OCI-LY7 (cell line): Measurements from ENCODE around the gene SECTM1. TPM values are rescaled to one million over a fixed set of nuclear protein-coding genes. Genes with fewer than 3 reads are reported as not detected.

Experiments used
- BruUV-seq: library from RNA; stranded (reverse); fragments of 400-500 nt; replicated peaks from 2 replicates; lab custom pipeline; 2021; lab: Mats Ljungman, UMichigan
- CTCF ChIA-PET: fragments of 300-600 bp; sonication (Branson Sonifier 250); formaldehyde crosslinking; loops from one replicate; lab custom pipeline; 2022; ENCODE audit warnings: antibody characterized with exemption; ENCODE audit not compliant: unreplicated experiment; lab: Charles Lee
- POLR2A ChIA-PET: fragments of 300-600 bp; sonication (Branson Sonifier 250); formaldehyde crosslinking; loops from one replicate; lab custom pipeline; 2022; ENCODE audit warnings: antibody characterized with exemption; lab: Charles Lee
- DNase-seq: peaks from one replicate; pipeline ENCODE4 v3.0.0-alpha.2; 2015; ENCODE audit warnings: low spot score
- H2AFZ ChIP-seq: fragments of 200-600 bp; sonication (generic), shearing (Covaris generic); 2 replicates; pipeline ENCODE4 v1.6.1; 2014; ENCODE audit warnings: mild to moderate bottlenecking, antibody characterized with exemption, low read length, moderate library complexity
- H3K27ac ChIP-seq: fragments of 200-600 bp; sonication (generic); 2 replicates; pipeline ENCODE4 v1.5.1; 2014; ENCODE audit warnings: mixed run types, low read depth, mild to moderate bottlenecking, moderate library complexity, low read length, inconsistent platforms; ENCODE audit not compliant: poor library complexity, severe bottlenecking
- H3K36me3 ChIP-seq: fragments of 200-600 bp; sonication (generic); 2 replicates; pipeline ENCODE4 v1.6.1; 2014; ENCODE audit warnings: mild to moderate bottlenecking, antibody characterized with exemption, low read length, moderate library complexity, mixed read lengths; ENCODE audit not compliant: insufficient read depth
- H3K4me1 ChIP-seq: fragments of 200-600 bp; sonication (generic); 2 replicates; pipeline ENCODE4 v1.5.1; 2014; ENCODE audit warnings: mild to moderate bottlenecking, low read length; ENCODE audit not compliant: insufficient read depth, poor library complexity, severe bottlenecking
- H3K4me2 ChIP-seq: fragments of 200-600 bp; sonication (generic); 2 replicates; pipeline ENCODE4 v1.6.1; 2014; ENCODE audit warnings: mild to moderate bottlenecking, low read length
- H3K4me3 ChIP-seq: fragments of 200-600 bp; sonication (generic); 2 replicates; pipeline ENCODE4 v1.5.1; 2014; ENCODE audit warnings: mild to moderate bottlenecking, low read depth, low read length; ENCODE audit not compliant: poor library complexity, severe bottlenecking
- H3K79me2 ChIP-seq: fragments of 200-600 bp; sonication (generic); 2 replicates; pipeline ENCODE4 v1.6.1; 2016; ENCODE audit warnings: low read depth, mild to moderate bottlenecking, low read length, moderate library complexity, mixed read lengths; ENCODE audit not compliant: insufficient read depth
- H3K9me2 ChIP-seq: fragments of 200-600 bp; sonication (generic); 2 replicates; pipeline ENCODE4 v1.6.1; 2016; ENCODE audit warnings: mild to moderate bottlenecking, low read length, mixed read lengths; ENCODE audit not compliant: insufficient read depth
- H3K9me3 ChIP-seq: fragments of 200-600 bp; sonication (generic); 2 replicates; pipeline ENCODE4 v1.6.1; 2014; ENCODE audit warnings: mild to moderate bottlenecking, mixed run types, low read length, mixed read lengths
- H4K20me1 ChIP-seq: fragments of 200-600 bp; sonication (generic); 2 replicates; pipeline ENCODE4 v1.6.1; 2014; ENCODE audit warnings: mild to moderate bottlenecking, antibody characterized with exemption, low read length, moderate library complexity, mixed read lengths; ENCODE audit not compliant: insufficient read depth
- CTCF ChIP-seq: fragments of 200-600 bp; sonication (generic); conservative IDR thresholded peaks from 2 replicates; pipeline ENCODE4 v1.5.1; 2014; ENCODE audit warnings: mild to moderate bottlenecking, antibody characterized with exemption, low read length, moderate library complexity, mixed read lengths
- EZH2phosphoT487 ChIP-seq: fragments of 200-600 bp; sonication (generic); IDR thresholded peaks from 2 replicates; pipeline ENCODE4 v1.6.1; 2018; ENCODE audit warnings: low read depth, borderline replicate concordance, mild to moderate bottlenecking, mixed run types, antibody characterized with exemption, low read length, moderate library complexity, mixed read lengths
- intact Hi-C: fragments of 100-400 bp; cut with micrococcal nuclease; formaldehyde crosslinking; loops from one replicate; pipeline ENCODE4 v1.10.0; 2022; ENCODE audit not compliant: unreplicated experiment
- total RNA-seq, 2 experiments: library from RNA; depleted of rRNA in 1 of 2; stranded (reverse); fragments of >200 nt in 1 of 2; shearing (Covaris generic) in 1 of 2; gene quantifications; 2 replicates each; pipeline ENCODE4 v1.2.3, GENCODE V29; 2014 to 2022

Gene SECTM1
- total RNA-seq, 2 experiments from 2014 or later: not detected

GRCh38 chr17:82346342-82347300 lies 13.1 kb upstream of the SECTM1 start:
- no peak overlapping the region for H3K27ac ChIP-seq
- H3K4me3 ChIP-seq: no peak overlapping the region
- no peak overlapping the region for H3K4me2 ChIP-seq
- BruUV-seq: no TSS peak
- H4K20me1 ChIP-seq: no peaks in the 10 kb centered on the region
- no peak for TF ChIP-seq EZH2phosphoT487
- TF ChIP-seq CTCF: no peak
- no peaks in the 10 kb centered on the region for H3K9me3 ChIP-seq
- peaks cover 51% of the 10 kb centered on the region for H3K4me1 ChIP-seq
- no peaks in the 10 kb centered on the region for H3K79me2 ChIP-seq
- H3K9me2 ChIP-seq: no peaks in the 10 kb centered on the region
- DNase-seq: no peak
- CTCF ChIA-PET: no interaction called here
- intact Hi-C loops: no loop called here
- H2AFZ ChIP-seq: peak overlapping the region; percentile 34; the same call in 1 of the 2 replicates
- H3K36me3 ChIP-seq: no peaks in the 10 kb centered on the region
- POLR2A ChIA-PET: interaction anchor here (0.6 to 0.9 kb wide), 2 partner anchors 49 to 109 kb away, joined by 3 to 4 read pairs; no protein-coding TSS in a partner anchor

- intact Hi-C loops: no loop called here
- H3K27ac ChIP-seq: no peak overlapping the region
- no peak for DNase-seq
- H3K9me3 ChIP-seq: no peaks in the 10 kb centered on the region
- BruUV-seq: no TSS peak
- ChIA-PET CTCF (no interaction called here), POLR2A (interaction anchor here (0.6 to 0.9 kb wide), 4 partner anchors 43 to 162 kb away, joined by 3 to 4 read pairs (median 3); no protein-coding TSS in a partner anchor)
- H3K4me3 ChIP-seq: no peak overlapping the region
- no peaks in the 10 kb centered on the region for H3K9me2 ChIP-seq
- peaks cover 39% of the 10 kb centered on the region for H3K4me1 ChIP-seq
- no peak overlapping the region for H3K4me2 ChIP-seq
- no peaks in the 10 kb centered on the region for H3K79me2 ChIP-seq
- no peak overlapping the region for H2AFZ ChIP-seq
- no peaks in the 10 kb centered on the region for H3K36me3 ChIP-seq
- no peaks in the 10 kb centered on the region for H4K20me1 ChIP-seq
- TF ChIP-seq CTCF (no peak), EZH2phosphoT487 (no peak)
These were observed 11.8 kb upstream of the SECTM1 start for GRCh38 chr17:82345151-82345976.
